IPS DF 6.9 (cell line): ENCODE results near the gene KCNAB2.
"Not testable (repeated sequence)": the region's sequence is repeated elsewhere in the genome, so short reads cannot be mapped to it uniquely, and the experiment has no call there.

Source experiments
- DNase-seq: peaks from one replicate; pipeline ENCODE4 v3.0.0-alpha.2; 2013; ENCODE audit warnings: low read depth, low spot score
- H3K27ac ChIP-seq: one replicate; pipeline ENCODE4 v1.5.1; 2013; ENCODE audit warnings: low read length, control low read depth
- H3K27me3 ChIP-seq: 2 replicates; pipeline ENCODE4 v1.6.1; 2013; ENCODE audit warnings: mild to moderate bottlenecking, low read length; ENCODE audit not compliant: control insufficient read depth, insufficient read depth
- H3K36me3 ChIP-seq: 2 replicates; pipeline ENCODE4 v1.6.1; 2013; ENCODE audit warnings: low read length; ENCODE audit not compliant: control insufficient read depth, insufficient read depth
- H3K4me1 ChIP-seq: 2 replicates; pipeline ENCODE4 v1.6.1; 2013; ENCODE audit warnings: low read length; ENCODE audit not compliant: control insufficient read depth, insufficient read depth
- H3K4me3 ChIP-seq: 2 replicates; pipeline ENCODE4 v1.5.1; 2013; ENCODE audit warnings: mild to moderate bottlenecking, low read length
- H3K9me3 ChIP-seq: 2 replicates; pipeline ENCODE4 v1.6.1; 2013; ENCODE audit warnings: low read length, inconsistent platforms; ENCODE audit not compliant: control insufficient read depth, insufficient read depth
- WGBS: extraction: QIAGEN DNeasy Blood & Tissue Kit; methylation state at CpG from one replicate; pipeline ENCODE4 v1.1.7; 2013; ENCODE audit warnings: mixed read lengths, missing lambda C conversion rate; ENCODE audit not compliant: insufficient read length, insufficient coverage; 5-methylcytosine and 5-hydroxymethylcytosine counted together

KCNAB2 gene

GRCh38 chr1:6011161-6011945 lies 34.3 kb upstream of the KCNAB2 start:
- Histone ChIP-seq H3K27ac (no peak overlapping the region), H3K36me3 (no peaks in the 10 kb centered on the region; the same call in 1 of the 2 replicates), H3K4me3 (no peak overlapping the region), H3K9me3 (no peaks in the 10 kb centered on the region), H3K27me3 (no peaks in the 10 kb centered on the region), H3K4me1 (no peaks in the 10 kb centered on the region; the same call in 1 of the 2 replicates)
- DNase-seq, result no peak
- no CpG with 5 or more reads among the region's 19 CpGs for WGBS

GRCh38 chr1:6011946-6012258 lies 33.8 kb upstream of the KCNAB2 start:
- H3K9me3 ChIP-seq, result no peaks in the 10 kb centered on the region
- WGBS, result 100% methylated on average over 2 of the region's 3 CpGs
- H3K4me3 ChIP-seq, result no peak overlapping the region

GRCh38 chr1:6012529-6013318 lies 33.0 kb upstream of the KCNAB2 start:
- no peak for DNase-seq
- H3K9me3 ChIP-seq, result no peaks in the 10 kb centered on the region
- no peak overlapping the region for H3K4me3 ChIP-seq
- no peak overlapping the region for H3K27ac ChIP-seq
- H3K4me1 ChIP-seq, result no peaks in the 10 kb centered on the region; the same call in 1 of the 2 replicates
- no peaks in the 10 kb centered on the region for H3K27me3 ChIP-seq
- no peaks in the 10 kb centered on the region; the same call in 1 of the 2 replicates for H3K36me3 ChIP-seq
- WGBS, result no CpG with 5 or more reads among the region's 17 CpGs

More at GRCh38 chr1:6011946-6012258, 33.8 kb upstream of the KCNAB2 start:
- H3K36me3 ChIP-seq, result no peaks in the 10 kb centered on the region; the same call in 1 of the 2 replicates
- H3K27me3 ChIP-seq, result no peaks in the 10 kb centered on the region
- DNase-seq, result no peak
- no peaks in the 10 kb centered on the region; the same call in 1 of the 2 replicates for H3K4me1 ChIP-seq
- no peak overlapping the region for H3K27ac ChIP-seq

- Histone ChIP-seq H3K4me3 (no peak overlapping the region), H3K36me3 (no peaks in the 10 kb centered on the region; the same call in 1 of the 2 replicates), H3K27ac (no peak overlapping the region), H3K27me3 (no peaks in the 10 kb centered on the region), H3K4me1 (no peaks in the 10 kb centered on the region; the same call in 1 of the 2 replicates), H3K9me3 (no peaks in the 10 kb centered on the region)
- no peak for DNase-seq
- WGBS, result no CpG with 5 or more reads among the region's 12 CpGs
Measured at GRCh38 chr1:6013491-6013890, 32.2 kb upstream of the KCNAB2 start.

GRCh38 chr1:6014130-6014999 lies 31.3 kb upstream of the KCNAB2 start:
- Histone ChIP-seq H3K27ac (no peak overlapping the region), H3K4me1 (no peaks in the 10 kb centered on the region; the same call in 1 of the 2 replicates), H3K4me3 (no peak overlapping the region), H3K27me3 (no peaks in the 10 kb centered on the region), H3K36me3 (no peaks in the 10 kb centered on the region; the same call in 1 of the 2 replicates), H3K9me3 (no peaks in the 10 kb centered on the region)
- WGBS, result no CpG with 5 or more reads among the region's 19 CpGs
- no peak for DNase-seq

GRCh38 chr1:6016191-6016865 lies 29.4 kb upstream of the KCNAB2 start:
- Histone ChIP-seq H3K27me3 (no peaks in the 10 kb centered on the region), H3K4me1 (no peaks in the 10 kb centered on the region; the same call in 1 of the 2 replicates), H3K36me3 (no peaks in the 10 kb centered on the region; the same call in 1 of the 2 replicates), H3K27ac (no peak overlapping the region), H3K9me3 (no peaks in the 10 kb centered on the region), H3K4me3 (no peak overlapping the region)
- WGBS, result no CpG with 5 or more reads among the region's 21 CpGs
- no peak for DNase-seq

- H3K27ac ChIP-seq, H3K27me3 ChIP-seq, H3K4me3 ChIP-seq, H3K9me3 ChIP-seq, H3K4me1 ChIP-seq, DNase-seq, H3K36me3 ChIP-seq: not testable (repeated sequence)
- WGBS, result no CpG with 5 or more reads among the region's 7 CpGs
Measured at GRCh38 chr1:6017654-6018053, 28.0 kb upstream of the KCNAB2 start.

GRCh38 chr1:6019166-6019845 lies 26.4 kb upstream of the KCNAB2 start:
- WGBS, result no CpG with 5 or more reads among the region's 15 CpGs
- Histone ChIP-seq H3K27me3 (no peaks in the 10 kb centered on the region), H3K36me3 (no peaks in the 10 kb centered on the region; the same call in 1 of the 2 replicates), H3K4me1 (no peaks in the 10 kb centered on the region; the same call in 1 of the 2 replicates), H3K9me3 (no peaks in the 10 kb centered on the region), H3K27ac (no peak overlapping the region), H3K4me3 (no peak overlapping the region)
- DNase-seq, result no peak

- Histone ChIP-seq H3K4me3 (no peak overlapping the region), H3K9me3 (no peaks in the 10 kb centered on the region), H3K36me3 (no peaks in the 10 kb centered on the region), H3K4me1 (peaks cover 6% of the 10 kb centered on the region), H3K27ac (no peak overlapping the region), H3K27me3 (no peaks in the 10 kb centered on the region)
- no peak for DNase-seq
- WGBS, result no CpG with 5 or more reads among the region's 4 CpGs
Measured at GRCh38 chr1:6022193-6022592, 23.5 kb upstream of the KCNAB2 start.
